ENCODE measurements around the gene ACVR1B. TPM values are rescaled to one million over a fixed set of nuclear protein-coding genes. Genes with fewer than 3 reads are reported as not detected.

ACVR1B gene
- total RNA-seq, 1 donor from 2014 or later, result 13.8 TPM

DNA sequence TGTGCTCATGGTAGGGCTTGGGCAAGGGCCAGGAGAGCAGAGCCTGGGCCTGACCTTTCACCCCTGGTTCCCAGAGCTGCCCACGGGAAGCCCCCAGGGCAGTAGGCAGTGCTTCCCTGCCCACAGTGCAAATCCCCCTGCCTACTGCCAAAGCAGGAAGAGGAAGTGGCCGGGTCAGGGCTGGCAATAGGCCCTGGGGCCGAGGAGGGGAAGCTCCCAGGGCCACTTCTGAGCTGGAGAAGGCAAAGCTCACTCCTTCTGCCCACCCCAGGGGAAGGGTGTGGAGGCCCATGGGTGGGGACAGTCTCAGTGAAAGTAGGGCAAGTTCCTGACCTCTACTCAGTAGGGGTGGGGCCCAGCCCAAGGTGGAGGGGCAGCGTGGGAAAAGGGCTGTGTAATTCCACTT, 94.3 kb downstream of the ACVR1B start:
- H3K36me3 Mint-ChIP-seq (ENCODE audit: low read depth, unreplicated experiment), result peaks cover 2% of the 10 kb centered on the region
- peaks cover 2% of the 10 kb centered on the region for H3K4me1 Mint-ChIP-seq (ENCODE audit: low read depth, unreplicated experiment)
- Histone ChIP-seq H3K27ac (ENCODE audit: low read depth, low read length) (no peak overlapping the region), H3K9ac (ENCODE audit: low read length) (no peak overlapping the region), H4K20me1 (ENCODE audit: insufficient read depth, low read length) (peaks cover 5% of the 10 kb centered on the region), H3K4me3 (ENCODE audit: insufficient read depth, low read depth, low read length) (no peak overlapping the region), H3K4me2 (ENCODE audit: low read length) (no peak overlapping the region), H3K36me3 (ENCODE audit: insufficient read depth, low read length) (no peaks in the 10 kb centered on the region), H2AFZ (ENCODE audit: low read depth, low read length) (no peak overlapping the region), H3K4me1 (ENCODE audit: insufficient read depth, low read length) (peaks cover 8% of the 10 kb centered on the region), H3K79me2 (ENCODE audit: insufficient read depth, low read length) (no peaks in the 10 kb centered on the region), H3K9me3 (ENCODE audit: insufficient read depth, low read depth, low read length) (no peaks in the 10 kb centered on the region), H3K27me3 (ENCODE audit: insufficient read depth, low read length) (no peaks in the 10 kb centered on the region)
- peaks cover 22% of the 10 kb centered on the region for H3K27me3 Mint-ChIP-seq (ENCODE audit: low read depth, unreplicated experiment)
- H3K27ac Mint-ChIP-seq (ENCODE audit: unreplicated experiment), result no peak overlapping the region
- no peak overlapping the region for H3K4me3 Mint-ChIP-seq (ENCODE audit: unreplicated experiment)
- DNase-seq (ENCODE audit: low read depth), result no peak
- TF ChIP-seq EZH2 (IDR thresholded peaks at IDR 0.05; ENCODE audit: insufficient read depth, low read length), result no peak
- TF ChIP-seq, protein P1, sequence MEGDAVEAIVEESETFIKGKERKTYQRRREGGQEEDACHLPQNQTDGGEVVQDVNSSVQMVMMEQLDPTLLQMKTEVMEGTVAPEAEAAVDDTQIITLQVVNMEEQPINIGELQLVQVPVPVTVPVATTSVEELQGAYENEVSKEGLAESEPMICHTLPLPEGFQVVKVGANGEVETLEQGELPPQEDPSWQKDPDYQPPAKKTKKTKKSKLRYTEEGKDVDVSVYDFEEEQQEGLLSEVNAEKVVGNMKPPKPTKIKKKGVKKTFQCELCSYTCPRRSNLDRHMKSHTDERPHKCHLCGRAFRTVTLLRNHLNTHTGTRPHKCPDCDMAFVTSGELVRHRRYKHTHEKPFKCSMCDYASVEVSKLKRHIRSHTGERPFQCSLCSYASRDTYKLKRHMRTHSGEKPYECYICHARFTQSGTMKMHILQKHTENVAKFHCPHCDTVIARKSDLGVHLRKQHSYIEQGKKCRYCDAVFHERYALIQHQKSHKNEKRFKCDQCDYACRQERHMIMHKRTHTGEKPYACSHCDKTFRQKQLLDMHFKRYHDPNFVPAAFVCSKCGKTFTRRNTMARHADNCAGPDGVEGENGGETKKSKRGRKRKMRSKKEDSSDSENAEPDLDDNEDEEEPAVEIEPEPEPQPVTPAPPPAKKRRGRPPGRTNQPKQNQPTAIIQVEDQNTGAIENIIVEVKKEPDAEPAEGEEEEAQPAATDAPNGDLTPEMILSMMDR (IDR thresholded peaks at IDR 0.05; ENCODE audit: insufficient read depth, low read depth, low read length), result no peak
- H3K9me3 Mint-ChIP-seq (ENCODE audit: unreplicated experiment), result no peaks in the 10 kb centered on the region
- FAIRE-seq, result no peak

Other genes with a start within 250 kb of the ACVR1B start
- 5.0 and 6.7 TPM in 2 replicates for gene FIGNL2, start 103.0 kb upstream of the ACVR1B start, total RNA-seq
- not detected in 2 replicates for gene ANKRD33, start 63.6 kb upstream of the ACVR1B start, total RNA-seq
- gene ACVRL1, start 44.2 kb upstream of the ACVR1B start, total RNA-seq, result 0.95 and 1.3 TPM in 2 replicates
- gene TAMALIN, start 55.2 kb downstream of the ACVR1B start, total RNA-seq, result 9.6 and 12.4 TPM in 2 replicates
- gene NR4A1, start 99.7 kb downstream of the ACVR1B start, total RNA-seq, result 1.6 and 2.3 TPM in 2 replicates
- 54.2 and 60.4 TPM in 2 replicates for gene ATG101, start 118.3 kb downstream of the ACVR1B start, total RNA-seq
- gene SMIM41, start 128.0 kb downstream of the ACVR1B start, total RNA-seq, result 0.18 TPM in 1 of 2 replicates, not detected in the other
- gene KRT80, start 240.3 kb downstream of the ACVR1B start, total RNA-seq, result 2.8 and 3.6 TPM in 2 replicates

All from astrocyte (in vitro differentiated cells and primary cell).